ENCODE measurements around the gene UCHL3. TPM values are rescaled to one million over a fixed set of nuclear protein-coding genes. Genes with fewer than 3 reads are reported as not detected.

Gene UCHL3
- total and polyA plus RNA-seq, 9 of the 15 experiments (the other 6 are each of a cell fraction or from before 2014, with no cell fraction given): 42.2 to 112 (median 85.4) TPM

DNA sequence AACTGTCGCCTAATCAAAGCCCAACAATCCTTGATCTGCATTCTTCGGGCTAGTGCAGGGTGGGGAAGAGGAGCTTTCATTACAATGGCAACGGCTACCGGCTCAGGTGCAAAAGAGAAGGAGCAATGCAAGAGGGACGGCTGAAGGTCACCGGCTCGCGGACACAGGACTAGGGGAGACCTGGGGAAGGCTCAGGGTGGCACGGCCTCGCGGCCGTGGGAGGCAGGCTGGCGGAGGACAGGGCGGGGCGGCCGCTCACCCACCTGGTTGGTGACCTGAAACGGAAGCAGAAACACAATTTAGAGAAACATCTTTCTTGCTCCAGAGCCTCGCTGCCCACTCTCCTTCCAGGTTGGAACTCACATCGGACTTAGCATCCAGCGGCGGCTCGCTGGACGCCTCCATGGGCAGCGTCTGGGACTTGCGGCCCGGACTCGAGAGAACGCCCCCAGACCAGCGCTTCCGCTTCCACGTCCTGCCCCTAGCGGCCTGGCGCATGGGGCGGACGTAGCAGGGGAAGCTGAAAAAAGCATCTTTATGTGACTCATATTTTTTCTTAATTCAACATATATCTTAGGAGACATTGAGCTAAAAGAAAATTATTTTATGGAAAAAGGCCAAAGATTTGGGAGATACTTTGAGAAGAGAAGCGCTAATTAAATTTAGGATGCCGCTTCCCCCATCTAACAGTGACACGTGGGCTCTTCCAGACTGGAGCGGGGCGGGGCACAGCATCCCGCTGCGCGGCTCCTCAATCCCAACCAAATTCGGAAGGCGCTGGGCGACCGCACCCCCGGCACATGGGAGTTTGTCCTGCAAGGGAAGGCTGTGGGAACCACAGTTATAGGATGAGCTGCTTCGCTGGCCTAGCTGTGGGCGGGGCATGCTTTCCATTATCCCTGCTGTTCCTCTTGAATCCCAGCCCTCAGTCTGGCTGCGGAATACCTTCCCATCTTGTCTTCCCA, 11.9 kb upstream of the UCHL3 start, which contains the start of gene COMMD6 (continued):
- TF ChIP-seq, protein P1, sequence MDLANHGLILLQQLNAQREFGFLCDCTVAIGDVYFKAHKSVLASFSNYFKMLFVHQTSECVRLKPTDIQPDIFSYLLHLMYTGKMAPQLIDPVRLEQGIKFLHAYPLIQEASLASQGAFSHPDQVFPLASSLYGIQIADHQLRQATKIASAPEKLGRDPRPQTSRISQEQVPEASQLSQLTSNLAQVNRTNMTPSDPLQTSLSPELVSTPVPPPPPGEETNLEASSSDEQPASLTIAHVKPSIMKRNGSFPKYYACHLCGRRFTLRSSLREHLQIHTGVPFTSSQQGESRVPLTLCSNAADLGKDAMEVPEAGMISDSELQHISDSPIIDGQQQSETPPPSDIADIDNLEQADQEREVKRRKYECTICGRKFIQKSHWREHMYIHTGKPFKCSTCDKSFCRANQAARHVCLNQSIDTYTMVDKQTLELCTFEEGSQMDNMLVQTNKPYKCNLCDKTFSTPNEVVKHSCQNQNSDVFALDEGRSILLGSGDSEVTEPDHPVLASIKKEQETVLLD (IDR thresholded peaks at IDR 0.05): no peak
- no peak for TF ChIP-seq HEY1 (CRISPR knock-in tag; IDR thresholded peaks at IDR 0.05; ENCODE audit: borderline replicate concordance)
- TF ChIP-seq, protein P2, sequence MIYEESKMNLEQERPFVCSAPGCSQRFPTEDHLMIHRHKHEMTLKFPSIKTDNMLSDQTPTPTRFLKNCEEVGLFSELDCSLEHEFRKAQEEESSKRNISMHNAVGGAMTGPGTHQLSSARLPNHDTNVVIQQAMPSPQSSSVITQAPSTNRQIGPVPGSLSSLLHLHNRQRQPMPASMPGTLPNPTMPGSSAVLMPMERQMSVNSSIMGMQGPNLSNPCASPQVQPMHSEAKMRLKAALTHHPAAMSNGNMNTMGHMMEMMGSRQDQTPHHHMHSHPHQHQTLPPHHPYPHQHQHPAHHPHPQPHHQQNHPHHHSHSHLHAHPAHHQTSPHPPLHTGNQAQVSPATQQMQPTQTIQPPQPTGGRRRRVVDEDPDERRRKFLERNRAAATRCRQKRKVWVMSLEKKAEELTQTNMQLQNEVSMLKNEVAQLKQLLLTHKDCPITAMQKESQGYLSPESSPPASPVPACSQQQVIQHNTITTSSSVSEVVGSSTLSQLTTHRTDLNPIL (CRISPR knock-in tag; IDR thresholded peaks at IDR 0.05): no peak
- TF ChIP-seq, protein P3, sequence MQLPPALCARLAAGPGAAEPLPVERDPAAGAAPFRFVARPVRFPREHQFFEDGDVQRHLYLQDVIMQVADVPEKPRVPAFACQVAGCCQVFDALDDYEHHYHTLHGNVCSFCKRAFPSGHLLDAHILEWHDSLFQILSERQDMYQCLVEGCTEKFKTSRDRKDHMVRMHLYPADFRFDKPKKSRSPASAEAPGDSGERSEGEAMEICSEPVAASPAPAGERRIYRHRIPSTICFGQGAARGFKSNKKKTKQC (CRISPR knock-in tag; IDR thresholded peaks at IDR 0.05): no peak
- no peak for TF ChIP-seq ZFP30 (CRISPR knock-in tag; IDR thresholded peaks at IDR 0.05; ENCODE audit: borderline replicate concordance)
- TF ChIP-seq ZNF232 (CRISPR knock-in tag; IDR thresholded peaks at IDR 0.05): no peak
- TF ChIP-seq HIVEP1 (CRISPR knock-in tag; IDR thresholded peaks at IDR 0.05): no peak
- TF ChIP-seq TGIF2 (CRISPR knock-in tag; IDR thresholded peaks at IDR 0.05): no peak
- TF ChIP-seq, protein P4, sequence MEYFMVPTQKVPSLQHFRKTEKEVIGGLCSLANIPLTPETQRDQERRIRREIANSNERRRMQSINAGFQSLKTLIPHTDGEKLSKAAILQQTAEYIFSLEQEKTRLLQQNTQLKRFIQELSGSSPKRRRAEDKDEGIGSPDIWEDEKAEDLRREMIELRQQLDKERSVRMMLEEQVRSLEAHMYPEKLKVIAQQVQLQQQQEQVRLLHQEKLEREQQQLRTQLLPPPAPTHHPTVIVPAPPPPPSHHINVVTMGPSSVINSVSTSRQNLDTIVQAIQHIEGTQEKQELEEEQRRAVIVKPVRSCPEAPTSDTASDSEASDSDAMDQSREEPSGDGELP (CRISPR knock-in tag; IDR thresholded peaks at IDR 0.05; ENCODE audit: borderline replicate concordance): peak; percentile 37; the same call in 1 of the 2 replicates
- TF ChIP-seq, protein P5, sequence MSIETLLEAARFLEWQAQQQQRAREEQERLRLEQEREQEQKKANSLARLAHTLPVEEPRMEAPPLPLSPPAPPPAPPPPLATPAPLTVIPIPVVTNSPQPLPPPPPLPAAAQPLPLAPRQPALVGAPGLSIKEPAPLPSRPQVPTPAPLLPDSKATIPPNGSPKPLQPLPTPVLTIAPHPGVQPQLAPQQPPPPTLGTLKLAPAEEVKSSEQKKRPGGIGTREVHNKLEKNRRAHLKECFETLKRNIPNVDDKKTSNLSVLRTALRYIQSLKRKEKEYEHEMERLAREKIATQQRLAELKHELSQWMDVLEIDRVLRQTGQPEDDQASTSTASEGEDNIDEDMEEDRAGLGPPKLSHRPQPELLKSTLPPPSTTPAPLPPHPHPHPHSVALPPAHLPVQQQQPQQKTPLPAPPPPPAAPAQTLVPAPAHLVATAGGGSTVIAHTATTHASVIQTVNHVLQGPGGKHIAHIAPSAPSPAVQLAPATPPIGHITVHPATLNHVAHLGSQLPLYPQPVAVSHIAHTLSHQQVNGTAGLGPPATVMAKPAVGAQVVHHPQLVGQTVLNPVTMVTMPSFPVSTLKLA (conservative IDR thresholded peaks at IDR 0.05): peak; percentile 78 to 85; a peak in 3 of 4 replicates
- TF ChIP-seq POLR2AphosphoS2 (IDR thresholded peaks at IDR 0.05; ENCODE audit: low read length): no peak
- no peak for TF ChIP-seq ZNF165 (CRISPR knock-in tag; IDR thresholded peaks at IDR 0.05; ENCODE audit: borderline replicate concordance)
- TF ChIP-seq, protein P6, sequence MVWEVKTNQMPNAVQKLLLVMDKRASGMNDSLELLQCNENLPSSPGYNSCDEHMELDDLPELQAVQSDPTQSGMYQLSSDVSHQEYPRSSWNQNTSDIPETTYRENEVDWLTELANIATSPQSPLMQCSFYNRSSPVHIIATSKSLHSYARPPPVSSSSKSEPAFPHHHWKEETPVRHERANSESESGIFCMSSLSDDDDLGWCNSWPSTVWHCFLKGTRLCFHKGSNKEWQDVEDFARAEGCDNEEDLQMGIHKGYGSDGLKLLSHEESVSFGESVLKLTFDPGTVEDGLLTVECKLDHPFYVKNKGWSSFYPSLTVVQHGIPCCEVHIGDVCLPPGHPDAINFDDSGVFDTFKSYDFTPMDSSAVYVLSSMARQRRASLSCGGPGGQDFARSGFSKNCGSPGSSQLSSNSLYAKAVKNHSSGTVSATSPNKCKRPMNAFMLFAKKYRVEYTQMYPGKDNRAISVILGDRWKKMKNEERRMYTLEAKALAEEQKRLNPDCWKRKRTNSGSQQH (CRISPR knock-in tag; IDR thresholded peaks at IDR 0.05): no peak
- TF ChIP-seq KDM2B (CRISPR knock-in tag; IDR thresholded peaks at IDR 0.05): no peak
- TF ChIP-seq NR2C2 (CRISPR knock-in tag; IDR thresholded peaks at IDR 0.05): no peak
- TF ChIP-seq NR2C2 (tag; IDR thresholded peaks at IDR 0.05): peak; percentile 59
- TF ChIP-seq, protein P7, sequence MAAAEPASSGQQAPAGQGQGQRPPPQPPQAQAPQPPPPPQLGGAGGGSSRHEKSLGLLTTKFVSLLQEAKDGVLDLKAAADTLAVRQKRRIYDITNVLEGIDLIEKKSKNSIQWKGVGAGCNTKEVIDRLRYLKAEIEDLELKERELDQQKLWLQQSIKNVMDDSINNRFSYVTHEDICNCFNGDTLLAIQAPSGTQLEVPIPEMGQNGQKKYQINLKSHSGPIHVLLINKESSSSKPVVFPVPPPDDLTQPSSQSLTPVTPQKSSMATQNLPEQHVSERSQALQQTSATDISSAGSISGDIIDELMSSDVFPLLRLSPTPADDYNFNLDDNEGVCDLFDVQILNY (CRISPR knock-in tag; IDR thresholded peaks at IDR 0.05): no peak
- no peak for TF ChIP-seq ZNF561 (CRISPR knock-in tag; conservative IDR thresholded peaks at IDR 0.05)

Measured in K562 (cell line).